ENCODE results near the gene DVL2. TPM values are rescaled to one million over a fixed set of nuclear protein-coding genes. Genes with fewer than 3 reads are reported as not detected.

Gene DVL2
- total RNA-seq, 1 experiment from 2014 or later = 34.9 TPM

- ChIA-PET POLR2A (interaction anchor here (0.6 to 14.3 kb wide), 7 partner anchors 13 to 375 kb away, joined by 3 to 278 read pairs (median 3); partner anchors contain the start of genes ACADVL, CTDNEP1, DLG4 and ELP5), CTCF (interaction anchor here (1.6 kb wide), 1 partner anchor 192 kb away, joined by 4 read pairs; no protein-coding TSS in a partner anchor)
- peaks cover 83% of the 10 kb centered on the region for H3K36me3 Mint-ChIP-seq (ENCODE audit: insufficient read depth, unreplicated experiment)
These were observed 3.0 kb upstream of the DVL2 start for GRCh38 chr17:7237266-7237760.

GRCh38 chr17:7236808-7237207, 2.5 kb upstream of the DVL2 start:
- DNase-seq (ENCODE audit: unreplicated experiment) = no peak
- intact Hi-C loops (cut with micrococcal nuclease) = no loop called here
- BruUV-seq (replicated peaks) = no TSS peak
- no peaks in the 10 kb centered on the region for H3K9me3 Mint-ChIP-seq (ENCODE audit: unreplicated experiment)
- CTCF ChIA-PET = interaction anchor here (1.6 kb wide), 1 partner anchor 191 kb away, joined by 4 read pairs; no protein-coding TSS in a partner anchor
- peak overlapping the region; percentile 91 for H3K27ac Mint-ChIP-seq (ENCODE audit: low read depth, unreplicated experiment)
- POLR2A ChIA-PET = interaction anchor here (3.7 to 14.3 kb wide), 3 partner anchors 13 to 15 kb away, joined by 18 to 278 read pairs (median 128); partner anchors contain the start of genes ACADVL, CTDNEP1, DLG4 and ELP5
- TF ChIP-seq, protein P1, sequence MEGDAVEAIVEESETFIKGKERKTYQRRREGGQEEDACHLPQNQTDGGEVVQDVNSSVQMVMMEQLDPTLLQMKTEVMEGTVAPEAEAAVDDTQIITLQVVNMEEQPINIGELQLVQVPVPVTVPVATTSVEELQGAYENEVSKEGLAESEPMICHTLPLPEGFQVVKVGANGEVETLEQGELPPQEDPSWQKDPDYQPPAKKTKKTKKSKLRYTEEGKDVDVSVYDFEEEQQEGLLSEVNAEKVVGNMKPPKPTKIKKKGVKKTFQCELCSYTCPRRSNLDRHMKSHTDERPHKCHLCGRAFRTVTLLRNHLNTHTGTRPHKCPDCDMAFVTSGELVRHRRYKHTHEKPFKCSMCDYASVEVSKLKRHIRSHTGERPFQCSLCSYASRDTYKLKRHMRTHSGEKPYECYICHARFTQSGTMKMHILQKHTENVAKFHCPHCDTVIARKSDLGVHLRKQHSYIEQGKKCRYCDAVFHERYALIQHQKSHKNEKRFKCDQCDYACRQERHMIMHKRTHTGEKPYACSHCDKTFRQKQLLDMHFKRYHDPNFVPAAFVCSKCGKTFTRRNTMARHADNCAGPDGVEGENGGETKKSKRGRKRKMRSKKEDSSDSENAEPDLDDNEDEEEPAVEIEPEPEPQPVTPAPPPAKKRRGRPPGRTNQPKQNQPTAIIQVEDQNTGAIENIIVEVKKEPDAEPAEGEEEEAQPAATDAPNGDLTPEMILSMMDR (IDR thresholded peaks at IDR 0.05; ENCODE audit: unreplicated experiment) = no peak
- peak overlapping the region; percentile 100 for H3K4me3 Mint-ChIP-seq (ENCODE audit: unreplicated experiment)
- peaks cover 81% of the 10 kb centered on the region for H3K36me3 Mint-ChIP-seq (ENCODE audit: insufficient read depth, unreplicated experiment)
- no peaks in the 10 kb centered on the region for H3K27me3 Mint-ChIP-seq (ENCODE audit: insufficient read depth, unreplicated experiment)
- H3K4me1 Mint-ChIP-seq (ENCODE audit: insufficient read depth, unreplicated experiment) = peaks cover 40% of the 10 kb centered on the region

More at GRCh38 chr17:7237266-7237760, 3.0 kb upstream of the DVL2 start:
- DNase-seq (ENCODE audit: unreplicated experiment) = no peak
- BruUV-seq (replicated peaks) = no TSS peak
- intact Hi-C loops (cut with micrococcal nuclease) = no loop called here
- H3K9me3 Mint-ChIP-seq (ENCODE audit: unreplicated experiment) = no peaks in the 10 kb centered on the region
- peak overlapping the region; percentile 91 for H3K27ac Mint-ChIP-seq (ENCODE audit: low read depth, unreplicated experiment)
- H3K4me1 Mint-ChIP-seq (ENCODE audit: insufficient read depth, unreplicated experiment) = peaks cover 39% of the 10 kb centered on the region
- peak overlapping the region; percentile 100 for H3K4me3 Mint-ChIP-seq (ENCODE audit: unreplicated experiment)
- TF ChIP-seq, protein P1 (IDR thresholded peaks at IDR 0.05; ENCODE audit: unreplicated experiment) = no peak
- no peaks in the 10 kb centered on the region for H3K27me3 Mint-ChIP-seq (ENCODE audit: insufficient read depth, unreplicated experiment)

DNA sequence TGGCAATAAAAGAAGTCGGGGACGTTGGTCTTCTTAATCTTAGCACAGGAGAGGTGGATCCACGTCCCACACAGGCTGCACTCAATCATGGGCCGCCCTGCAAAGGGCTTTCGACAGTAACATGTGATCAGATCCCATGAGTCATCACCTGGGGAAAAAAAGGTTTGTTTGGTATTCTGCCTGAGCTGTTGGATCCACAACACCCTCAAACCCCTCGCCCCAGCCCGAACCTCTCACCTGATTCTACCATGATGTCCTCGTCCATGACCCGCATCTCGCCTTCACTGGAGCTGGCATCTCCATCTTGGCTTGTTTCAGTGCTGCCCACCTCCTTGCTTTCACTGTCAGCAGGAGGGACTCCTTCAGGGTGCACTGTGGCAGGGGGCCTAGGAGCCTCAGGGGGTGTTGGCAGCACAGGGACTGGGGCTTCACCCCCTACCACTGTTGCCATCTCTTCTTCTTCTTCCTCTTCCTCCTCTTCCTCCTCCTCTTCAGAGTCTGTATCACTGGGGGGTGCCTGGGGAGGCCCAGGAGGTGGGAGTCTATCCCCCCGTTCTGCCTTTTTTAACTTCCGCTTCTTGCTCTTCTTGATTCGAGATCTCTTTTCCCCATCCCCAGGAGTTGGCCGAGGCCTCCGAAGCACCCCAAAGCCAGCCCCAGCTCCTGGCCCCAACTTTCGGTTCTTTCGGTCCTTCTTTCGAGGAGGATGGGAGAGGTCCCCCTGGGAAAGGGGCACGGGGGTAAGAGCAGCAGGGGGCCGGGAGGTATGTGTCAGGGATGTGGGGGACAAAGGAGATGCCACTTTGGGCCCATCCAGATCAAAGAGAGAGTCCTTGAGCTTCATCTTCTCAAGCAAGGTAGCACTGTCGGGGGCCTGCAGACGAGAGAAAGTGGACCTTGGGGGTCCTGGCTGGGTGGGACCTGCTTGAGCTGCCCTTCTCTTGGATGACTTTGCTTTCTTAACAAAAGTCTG, 1.7 kb upstream of the DVL2 start:
- peaks cover 33% of the 10 kb centered on the region for H3K4me1 Mint-ChIP-seq (ENCODE audit: insufficient read depth, unreplicated experiment)
- H3K9me3 Mint-ChIP-seq (ENCODE audit: unreplicated experiment) = no peaks in the 10 kb centered on the region
- peak; percentile 55 for DNase-seq (ENCODE audit: unreplicated experiment)
- CTCF ChIA-PET = interaction anchor here (0.6 to 1.6 kb wide), 2 partner anchors 190 to 203 kb away, joined by 3 to 4 read pairs; no protein-coding TSS in a partner anchor
- TSS peak; percentile 7 for BruUV-seq (replicated peaks)
- H3K27me3 Mint-ChIP-seq (ENCODE audit: insufficient read depth, unreplicated experiment) = no peaks in the 10 kb centered on the region
- peak overlapping the region; percentile 91 for H3K4me3 Mint-ChIP-seq (ENCODE audit: unreplicated experiment)
- TF ChIP-seq, protein P1 (IDR thresholded peaks at IDR 0.05; ENCODE audit: unreplicated experiment) = no peak
- H3K36me3 Mint-ChIP-seq (ENCODE audit: insufficient read depth, unreplicated experiment) = peaks cover 80% of the 10 kb centered on the region
- POLR2A ChIA-PET = interaction anchor here (0.6 to 14.3 kb wide), 9 partner anchors 14 to 268 kb away, joined by 3 to 278 read pairs (median 3); partner anchors contain the start of genes ACADVL, CTDNEP1, DLG4 and ELP5
- intact Hi-C loops (cut with micrococcal nuclease) = no loop called here
- peak overlapping the region; percentile 75 for H3K27ac Mint-ChIP-seq (ENCODE audit: low read depth, unreplicated experiment)

DNA sequence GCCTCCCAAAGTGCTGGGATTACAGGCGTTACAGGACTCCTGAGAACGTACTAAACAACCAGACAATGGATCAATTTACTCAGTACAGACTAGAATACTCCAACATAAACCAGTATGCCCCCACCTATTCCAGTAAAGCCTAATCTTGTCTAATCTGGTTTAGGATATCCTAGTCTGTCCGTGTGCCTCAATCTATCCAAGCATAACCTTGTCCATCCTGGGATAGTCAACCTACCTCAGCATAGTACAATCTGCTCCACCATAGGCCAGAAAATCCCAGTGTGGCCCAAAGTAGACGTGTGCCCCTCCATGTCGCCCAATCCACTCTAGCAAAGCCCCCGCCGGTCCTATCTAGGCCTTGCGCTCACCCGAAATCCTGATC, 625 bp downstream of the DVL2 start:
- BruUV-seq (replicated peaks) = no TSS peak
- peaks cover 76% of the 10 kb centered on the region for H3K36me3 Mint-ChIP-seq (ENCODE audit: insufficient read depth, unreplicated experiment)
- intact Hi-C loops (cut with micrococcal nuclease) = no loop called here
- peaks cover 30% of the 10 kb centered on the region for H3K4me1 Mint-ChIP-seq (ENCODE audit: insufficient read depth, unreplicated experiment)
- no peaks in the 10 kb centered on the region for H3K9me3 Mint-ChIP-seq (ENCODE audit: unreplicated experiment)
- TF ChIP-seq, protein P1 (IDR thresholded peaks at IDR 0.05; ENCODE audit: unreplicated experiment) = no peak
- H3K4me3 Mint-ChIP-seq (ENCODE audit: unreplicated experiment) = peak overlapping the region; percentile 91
- DNase-seq (ENCODE audit: unreplicated experiment) = no peak
- H3K27me3 Mint-ChIP-seq (ENCODE audit: insufficient read depth, unreplicated experiment) = no peaks in the 10 kb centered on the region
- ChIA-PET POLR2A (interaction anchor here (0.8 to 14.3 kb wide), 9 partner anchors 9 to 198 kb away, joined by 4 to 278 read pairs (median 7); partner anchors contain the start of genes ACADVL, CTDNEP1, DLG4 and ELP5), CTCF (interaction anchor here (0.7 to 1.7 kb wide), 3 partner anchors 10 to 151 kb away, joined by 3 to 9 read pairs (median 4); partner anchors contain the start of genes ACADVL and DLG4)
- H3K27ac Mint-ChIP-seq (ENCODE audit: low read depth, unreplicated experiment) = peak overlapping the region; percentile 94
